Upper lobe of left lung (tissue), 4 donors: ENCODE results near the gene PSMD1.

Experiments
- EP300 ChIP-seq, 4 donors: sonication (generic); formaldehyde crosslinking; IDR thresholded peaks; one replicate each; pipeline ENCODE4 v1.5.1; 2017; ENCODE audit warnings: antibody characterized with exemption in 4 of 4, control low read depth in 2 of 4
- POLR2A ChIP-seq, 4 donors: fragments of 450-650 bp; IDR thresholded peaks; one replicate each; pipeline ENCODE4 v1.5.1; 2016 to 2017; ENCODE audit warnings: antibody characterized with exemption in 4 of 4, mild to moderate bottlenecking in 2 of 4
- POLR2AphosphoS5 ChIP-seq, 2 donors: sonication (generic); formaldehyde crosslinking; IDR thresholded peaks; one replicate each; pipeline ENCODE4 v1.5.1; 2017; ENCODE audit warnings: antibody characterized with exemption in 2 of 2
- TF ChIP-seq, protein P1 (sequence below), 6 experiments: fragments of 450-650 bp in 4 of 6; fragments of 200-600 bp in 2 of 6; sonication (generic) in 2 of 6; IDR thresholded peaks; one replicate each; pipeline ENCODE4 v1.5.1; 2016 to 2019; ENCODE audit warnings: antibody characterized with exemption in 6 of 6

DNA sequence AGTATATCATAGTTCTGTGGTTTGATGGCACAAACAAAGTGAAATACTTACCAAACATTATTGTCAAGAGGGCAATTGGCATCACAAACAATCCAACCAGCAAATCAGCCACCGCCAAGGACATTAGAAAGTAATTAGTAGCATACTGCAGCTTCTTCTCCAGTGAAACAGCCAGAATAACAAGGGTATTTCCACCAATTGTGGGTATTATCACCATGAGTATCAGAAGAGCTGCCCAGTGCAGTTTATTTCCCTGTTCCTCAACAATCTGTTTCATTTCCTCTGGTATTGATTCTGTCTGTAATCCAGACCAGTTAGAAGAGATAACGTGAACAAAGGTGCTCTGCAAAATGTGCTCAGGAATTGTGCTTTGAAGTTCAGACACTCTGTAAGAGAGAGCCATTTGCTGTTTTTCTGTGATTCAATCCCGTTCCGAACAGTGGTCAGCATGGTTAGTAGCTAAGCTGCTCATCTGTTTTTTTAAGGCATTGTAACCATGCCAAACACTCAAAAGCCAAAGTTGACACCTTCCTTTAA is 66.8 kb downstream of the PSMD1 start:
- TF ChIP-seq, protein P1, sequence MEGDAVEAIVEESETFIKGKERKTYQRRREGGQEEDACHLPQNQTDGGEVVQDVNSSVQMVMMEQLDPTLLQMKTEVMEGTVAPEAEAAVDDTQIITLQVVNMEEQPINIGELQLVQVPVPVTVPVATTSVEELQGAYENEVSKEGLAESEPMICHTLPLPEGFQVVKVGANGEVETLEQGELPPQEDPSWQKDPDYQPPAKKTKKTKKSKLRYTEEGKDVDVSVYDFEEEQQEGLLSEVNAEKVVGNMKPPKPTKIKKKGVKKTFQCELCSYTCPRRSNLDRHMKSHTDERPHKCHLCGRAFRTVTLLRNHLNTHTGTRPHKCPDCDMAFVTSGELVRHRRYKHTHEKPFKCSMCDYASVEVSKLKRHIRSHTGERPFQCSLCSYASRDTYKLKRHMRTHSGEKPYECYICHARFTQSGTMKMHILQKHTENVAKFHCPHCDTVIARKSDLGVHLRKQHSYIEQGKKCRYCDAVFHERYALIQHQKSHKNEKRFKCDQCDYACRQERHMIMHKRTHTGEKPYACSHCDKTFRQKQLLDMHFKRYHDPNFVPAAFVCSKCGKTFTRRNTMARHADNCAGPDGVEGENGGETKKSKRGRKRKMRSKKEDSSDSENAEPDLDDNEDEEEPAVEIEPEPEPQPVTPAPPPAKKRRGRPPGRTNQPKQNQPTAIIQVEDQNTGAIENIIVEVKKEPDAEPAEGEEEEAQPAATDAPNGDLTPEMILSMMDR (IDR thresholded peaks at IDR 0.05), result no peak
- TF ChIP-seq POLR2A (IDR thresholded peaks at IDR 0.05) (no peak), POLR2AphosphoS5 (IDR thresholded peaks at IDR 0.05) (no peak), EP300 (IDR thresholded peaks at IDR 0.05) (no peak)
